ENCODE data around the gene SPAAR. TPM values are rescaled to one million over a fixed set of nuclear protein-coding genes. Genes with fewer than 3 reads are reported as not detected.

Gene SPAAR
- total RNA-seq, 4 donors from 2014 or later: 0.49 to 1.3 (median 1.1) TPM; not detected in 1

GRCh38 chr9:35958104-35958837 lies 49.0 kb downstream of the SPAAR start, which contains the start of gene OR2S2:
OR2S2 (minus strand) TSS chr9:35958154; CDS start chr9:35958098, 56 bp downstream.
- Histone ChIP-seq H3K4me1 (no peaks in the 10 kb centered on the region), H3K27me3 (peaks cover 9% of the 10 kb centered on the region), H3K27ac (no peak within 1 kb of the TSS), H3K36me3 (no peaks in the 10 kb centered on the region), H3K9me3 (no peaks in the 10 kb centered on the region), H3K4me3 (no peak within 1 kb of the TSS)
- DNase-seq (ENCODE audit: low spot score in 2 of 2): no peak
- TF ChIP-seq POLR2A (IDR thresholded peaks at IDR 0.05) (no peak), POLR2AphosphoS5 (IDR thresholded peaks at IDR 0.05) (no peak), CTCF (IDR thresholded peaks at IDR 0.05) (no peak), EP300 (IDR thresholded peaks at IDR 0.05) (no peak)
- WGBS: 87% methylated on average over 5 of the region's 5 CpGs

- TF ChIP-seq EP300 (IDR thresholded peaks at IDR 0.05) (no peak), POLR2AphosphoS5 (IDR thresholded peaks at IDR 0.05) (no peak), CTCF (IDR thresholded peaks at IDR 0.05) (no peak), POLR2A (IDR thresholded peaks at IDR 0.05) (no peak)
- Histone ChIP-seq H3K4me1 (no peaks in the 10 kb centered on the region), H3K36me3 (no peaks in the 10 kb centered on the region), H3K27me3 (peaks cover 9% of the 10 kb centered on the region), H3K4me3 (no peak overlapping the region), H3K27ac (no peak overlapping the region), H3K9me3 (no peaks in the 10 kb centered on the region)
- DNase-seq (ENCODE audit: low spot score in 2 of 2): no peak
- WGBS: 73% methylated on average over 3 of the region's 3 CpGs
These were observed 50.9 kb downstream of the SPAAR start for GRCh38 chr9:35960039-35960655.

Other genes starting within 250 kb of the SPAAR start
- gene ARHGEF39, start 244.3 kb upstream of the SPAAR start, total RNA-seq: 10 to 100 TPM in 1 of 4 donors, 1 to 10 TPM in 1, under 1 TPM in 2; 0.34 to 11.3 (median 1.9) TPM
- 1 to 10 TPM in 3 of 4 donors, not detected in 1; 2.1 to 5.7 (median 2.8) TPM for gene CA9, start 235.6 kb upstream of the SPAAR start, total RNA-seq
- 100 to 1,000 TPM in 1 of 4 donors, 10 to 100 TPM in 3; 40.6 to 105 (median 56.7) TPM for gene TPM2, start 219.6 kb upstream of the SPAAR start, total RNA-seq
- gene TLN1, start 177.3 kb upstream of the SPAAR start, total RNA-seq: 100 to 1,000 TPM; 126 to 179 (median 152) TPM
- gene CREB3, start 176.8 kb upstream of the SPAAR start, total RNA-seq: 10 to 100 TPM; 18.8 to 24.1 (median 23.1) TPM
- 100 to 1,000 TPM in 1 of 4 donors, 10 to 100 TPM in 3; 46.6 to 123 (median 73.5) TPM for gene GBA2, start 160.3 kb upstream of the SPAAR start, total RNA-seq
- gene RGP1, start 160.2 kb upstream of the SPAAR start, total RNA-seq: 10 to 100 TPM; 20.2 to 34.7 (median 27.7) TPM
- not detected for gene MSMP, start 155.2 kb upstream of the SPAAR start, total RNA-seq
- gene NPR2, start 117.9 kb upstream of the SPAAR start, total RNA-seq: 10 to 100 TPM in 3 of 4 donors, 1 to 10 TPM in 1; 8.4 to 26.1 (median 18.2) TPM
- under 1 TPM in 3 of 4 donors, not detected in 1; 0.47 to 0.53 (median 0.52) TPM for gene SPAG8, start 97.2 kb upstream of the SPAAR start, total RNA-seq
- gene HINT2, start 94.4 kb upstream of the SPAAR start, total RNA-seq: 10 to 100 TPM in 3 of 4 donors, 1 to 10 TPM in 1; 9.5 to 34.9 (median 25.3) TPM
- not detected for gene FAM221B, start 80.8 kb upstream of the SPAAR start, total RNA-seq
- 10 to 100 TPM in 1 of 4 donors, 1 to 10 TPM in 3; 5.0 to 11.7 (median 8.0) TPM for gene TMEM8B, start 80.3 kb upstream of the SPAAR start, total RNA-seq
- not detected for gene OR13J1, start 39.1 kb upstream of the SPAAR start, total RNA-seq
- gene HRCT1, start 3.3 kb upstream of the SPAAR start, total RNA-seq: 1 to 10 TPM; 1.2 to 5.8 (median 2.9) TPM
- not detected for gene OR2S2, start 48.7 kb downstream of the SPAAR start, total RNA-seq
- 1 to 10 TPM; 3.1 to 6.4 (median 4.0) TPM for gene RECK, start 127.4 kb downstream of the SPAAR start, total RNA-seq
- gene GLIPR2, start 227.2 kb downstream of the SPAAR start, total RNA-seq: 1 to 10 TPM; 3.2 to 8.8 (median 5.6) TPM

Measured in suprapubic skin (tissue), 4 donors.